ENCODE data around the gene RBCK1.
A peak's percentile ranks its signal among the peaks of the same experiment; 100 is the strongest.

RBCK1 gene

DNA sequence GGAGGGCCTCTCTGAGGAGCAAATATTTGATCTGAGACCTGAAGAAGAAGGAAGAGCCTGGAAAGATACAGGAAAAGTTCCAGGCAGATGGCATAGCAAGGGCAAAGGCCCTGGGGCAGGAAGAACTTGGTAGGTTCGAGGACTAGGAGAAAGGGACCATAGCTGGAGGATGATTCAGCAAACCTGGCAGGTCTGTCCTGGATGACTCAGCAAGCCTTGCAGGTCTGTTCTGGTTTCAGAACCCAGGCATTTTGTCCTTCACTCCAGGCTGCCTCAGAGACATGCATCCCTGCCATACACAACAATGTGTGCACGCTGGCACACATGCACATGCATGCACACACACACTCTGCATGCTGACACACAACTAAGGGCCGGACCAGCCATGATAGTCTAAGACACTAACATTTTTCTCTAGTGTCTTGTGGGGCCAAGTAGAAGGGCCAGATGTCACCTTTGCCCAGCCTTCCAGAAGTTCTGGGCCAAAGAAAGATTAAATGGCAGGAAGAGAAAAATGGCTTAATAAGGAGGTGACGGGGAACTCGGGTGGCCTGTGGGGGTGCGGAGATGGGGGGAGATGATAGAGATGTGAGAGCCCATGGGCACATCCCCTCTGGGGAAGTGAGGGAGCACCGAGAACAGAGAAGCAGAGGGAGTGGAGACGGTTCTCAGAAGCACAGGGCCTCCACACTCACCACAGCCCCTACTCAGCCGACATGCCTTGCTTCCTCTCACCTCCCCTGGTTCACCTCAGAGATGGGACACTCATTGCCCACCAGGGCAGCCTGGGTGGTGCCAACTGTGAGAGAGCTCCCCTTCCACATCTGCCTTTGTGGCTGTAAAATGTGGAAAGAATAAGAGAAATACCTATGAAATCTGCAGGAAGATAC, 42.9 kb upstream of the RBCK1 start:
- DNase-seq (ENCODE audit: low read depth) = peak; percentile 54
- no peak overlapping the region for H3K4me3 ChIP-seq (ENCODE audit: low read depth, low read length)
- TF ChIP-seq, protein P1, sequence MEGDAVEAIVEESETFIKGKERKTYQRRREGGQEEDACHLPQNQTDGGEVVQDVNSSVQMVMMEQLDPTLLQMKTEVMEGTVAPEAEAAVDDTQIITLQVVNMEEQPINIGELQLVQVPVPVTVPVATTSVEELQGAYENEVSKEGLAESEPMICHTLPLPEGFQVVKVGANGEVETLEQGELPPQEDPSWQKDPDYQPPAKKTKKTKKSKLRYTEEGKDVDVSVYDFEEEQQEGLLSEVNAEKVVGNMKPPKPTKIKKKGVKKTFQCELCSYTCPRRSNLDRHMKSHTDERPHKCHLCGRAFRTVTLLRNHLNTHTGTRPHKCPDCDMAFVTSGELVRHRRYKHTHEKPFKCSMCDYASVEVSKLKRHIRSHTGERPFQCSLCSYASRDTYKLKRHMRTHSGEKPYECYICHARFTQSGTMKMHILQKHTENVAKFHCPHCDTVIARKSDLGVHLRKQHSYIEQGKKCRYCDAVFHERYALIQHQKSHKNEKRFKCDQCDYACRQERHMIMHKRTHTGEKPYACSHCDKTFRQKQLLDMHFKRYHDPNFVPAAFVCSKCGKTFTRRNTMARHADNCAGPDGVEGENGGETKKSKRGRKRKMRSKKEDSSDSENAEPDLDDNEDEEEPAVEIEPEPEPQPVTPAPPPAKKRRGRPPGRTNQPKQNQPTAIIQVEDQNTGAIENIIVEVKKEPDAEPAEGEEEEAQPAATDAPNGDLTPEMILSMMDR (conservative IDR thresholded peaks at IDR 0.05; ENCODE audit: low read depth, low read length) = no peak

DNA sequence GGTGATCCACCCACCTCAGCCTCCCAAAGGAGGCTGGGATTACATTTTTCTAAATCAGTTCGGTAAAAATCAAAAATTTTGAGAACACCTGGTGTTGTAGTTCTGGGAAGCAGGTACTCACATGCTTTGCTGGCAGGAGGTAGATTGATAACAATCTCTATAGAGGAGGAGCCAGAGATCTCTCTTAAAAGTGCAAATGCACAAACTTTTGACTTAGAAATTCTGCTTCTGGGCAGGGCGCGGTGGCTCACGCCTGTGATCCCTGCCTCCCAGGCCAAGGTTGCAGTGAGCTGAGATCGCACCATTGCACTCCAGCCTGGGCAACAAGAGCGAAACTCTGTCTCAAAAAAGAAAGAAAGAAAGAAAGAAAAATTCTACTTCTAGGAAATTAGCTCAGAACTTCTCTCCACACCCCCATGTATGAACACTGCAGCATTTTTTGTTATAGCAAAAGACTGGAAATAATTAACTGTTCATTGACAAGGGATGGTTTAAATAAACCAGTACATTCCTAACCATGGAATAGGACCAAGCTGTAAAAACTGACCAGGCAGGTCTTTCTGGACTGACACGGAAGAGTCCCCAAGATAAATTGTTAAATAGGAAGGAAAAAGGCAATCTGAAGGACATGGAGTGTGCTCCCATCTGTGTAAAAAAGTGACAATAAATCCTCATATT, 41.9 kb upstream of the RBCK1 start:
- H3K4me3 ChIP-seq (ENCODE audit: low read depth, low read length) = no peak overlapping the region
- TF ChIP-seq, protein P1 (conservative IDR thresholded peaks at IDR 0.05; ENCODE audit: low read depth, low read length) = no peak
- DNase-seq (ENCODE audit: low read depth) = no peak

DNA sequence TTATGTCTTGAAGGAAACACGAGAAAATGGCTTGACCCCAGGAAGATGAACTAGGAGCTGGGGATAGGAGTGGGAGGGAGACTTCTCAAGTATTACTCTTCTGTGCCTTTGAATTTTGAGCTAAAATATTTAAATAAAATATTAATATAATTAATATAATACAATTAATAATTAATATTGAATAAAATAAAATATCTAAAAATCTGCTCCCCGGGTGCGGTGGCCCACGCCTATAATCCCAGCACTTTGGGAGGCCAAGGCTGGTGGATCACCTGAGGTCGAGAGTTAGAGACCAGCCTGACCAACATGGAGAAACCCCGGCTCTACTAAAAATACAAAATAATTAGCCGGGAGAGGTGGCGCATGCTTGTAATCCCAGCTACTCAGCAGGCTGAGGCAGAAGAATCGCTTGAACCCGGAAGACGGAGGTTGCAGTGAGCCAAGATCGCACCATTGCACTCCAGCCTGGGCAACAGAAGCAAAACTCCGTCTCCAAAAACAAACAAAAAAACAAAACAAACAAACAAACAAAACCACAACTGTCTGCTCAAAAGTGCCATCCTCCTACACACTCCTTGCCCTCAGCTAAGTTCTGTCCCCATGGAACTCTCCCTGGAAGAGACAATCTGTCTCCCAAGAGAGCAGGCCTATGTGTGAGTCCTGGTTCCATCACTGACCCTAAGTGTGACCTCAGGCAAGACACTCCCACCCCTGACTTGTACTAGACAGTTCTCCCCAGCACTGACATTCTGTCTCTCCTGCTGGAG, 41.2 kb upstream of the RBCK1 start:
- H3K4me3 ChIP-seq (ENCODE audit: low read depth, low read length) = no peak overlapping the region
- TF ChIP-seq, protein P1 (conservative IDR thresholded peaks at IDR 0.05; ENCODE audit: low read depth, low read length) = no peak
- DNase-seq (ENCODE audit: low read depth) = no peak

DNA sequence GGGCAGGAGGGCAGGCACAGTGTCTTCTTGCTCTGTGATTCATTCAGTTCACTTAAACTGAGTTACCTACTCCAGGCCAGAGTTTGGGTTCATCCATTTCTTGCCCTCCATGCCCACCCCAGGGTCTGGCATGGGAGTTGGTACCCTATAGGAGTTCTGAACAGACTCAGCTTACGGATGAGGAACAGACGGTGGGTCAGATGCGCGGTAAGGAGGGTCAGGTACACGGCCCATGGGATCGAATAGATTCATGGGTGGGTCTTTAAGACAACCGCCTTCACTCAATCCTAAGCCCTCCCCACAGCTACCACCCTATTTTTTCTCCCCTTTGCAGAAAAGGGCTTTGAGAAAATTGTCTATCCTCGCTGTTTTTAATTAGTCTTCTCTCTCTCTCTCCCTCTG, 40.6 kb upstream of the RBCK1 start:
- DNase-seq (ENCODE audit: low read depth) = no peak
- TF ChIP-seq, protein P1 (conservative IDR thresholded peaks at IDR 0.05; ENCODE audit: low read depth, low read length) = no peak
- H3K4me3 ChIP-seq (ENCODE audit: low read depth, low read length) = no peak overlapping the region

DNA sequence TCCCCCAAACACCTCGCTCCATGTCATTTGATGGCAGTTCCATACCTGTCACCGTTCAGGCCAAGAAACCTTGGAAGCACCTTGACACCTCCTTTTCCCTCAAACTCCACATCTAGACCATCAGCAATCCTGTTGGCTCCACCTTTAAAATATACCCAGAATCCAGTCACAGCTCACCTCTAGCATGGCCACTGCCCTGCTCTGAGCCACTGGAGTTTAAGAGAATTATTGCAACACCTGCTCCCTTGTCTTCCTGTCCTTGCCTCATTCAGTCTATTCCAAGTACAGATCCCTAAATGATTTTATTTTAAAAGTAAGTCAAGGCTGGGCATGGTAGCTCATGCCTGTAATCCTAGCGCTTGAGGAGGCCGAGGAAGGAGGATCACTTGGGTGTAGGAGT, 39.2 kb upstream of the RBCK1 start:
- no peak overlapping the region for H3K4me3 ChIP-seq (ENCODE audit: low read depth, low read length)
- no peak for DNase-seq (ENCODE audit: low read depth)
- TF ChIP-seq, protein P1 (conservative IDR thresholded peaks at IDR 0.05; ENCODE audit: low read depth, low read length) = no peak

DNA sequence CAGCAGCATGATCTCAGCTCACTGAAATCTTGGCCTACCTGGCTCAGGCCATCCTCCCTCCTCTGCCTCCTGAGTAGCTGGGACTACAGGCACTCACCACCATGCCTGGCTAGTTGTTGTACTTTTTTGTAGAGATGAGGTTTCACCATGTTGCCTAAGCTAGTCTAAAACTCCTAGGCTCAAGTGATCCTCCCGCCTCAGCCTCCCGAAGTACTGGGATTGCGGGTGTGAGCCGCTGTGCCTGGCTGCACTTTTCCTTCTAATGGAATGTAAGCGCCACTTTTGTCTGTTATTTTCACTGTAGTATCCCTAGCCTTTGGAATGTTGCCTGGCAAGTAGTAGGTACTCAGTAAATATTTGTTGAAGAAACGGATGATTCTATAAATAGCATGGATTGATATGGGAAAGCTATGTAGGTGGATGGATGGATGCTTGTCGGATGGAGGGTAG, 37.9 kb upstream of the RBCK1 start:
- no peak for DNase-seq (ENCODE audit: low read depth)
- H3K4me3 ChIP-seq (ENCODE audit: low read depth, low read length) = no peak overlapping the region

More for the DNA sequence above, 37.9 kb upstream of the RBCK1 start:
- TF ChIP-seq, protein P1 (conservative IDR thresholded peaks at IDR 0.05; ENCODE audit: low read depth, low read length) = no peak
